PC-3 (cell line): ENCODE measurements around the gene PLRG1. TPM values are rescaled to one million over a fixed set of nuclear protein-coding genes. Genes with fewer than 3 reads are reported as not detected.

Experiments
- ATAC-seq: fragments of 200-7000 bp; cut with Tn5 transposase; 2 replicates; pipeline ENCODE4 v1.9.1; 2020; ENCODE audit warnings: mild to moderate bottlenecking, moderate library complexity
- BruUV-seq: library from RNA; stranded (reverse); fragments of 400-500 nt; replicated peaks from 2 replicates; lab custom pipeline; 2021; lab: Mats Ljungman, UMichigan
- CTCF ChIA-PET: fragments of 300-600 bp; sonication (Branson Sonifier 250); formaldehyde crosslinking; loops from one replicate; lab custom pipeline; 2022; ENCODE audit warnings: antibody characterized with exemption; lab: Charles Lee
- POLR2A ChIA-PET: fragments of 300-600 bp; sonication (Branson Sonifier 250); formaldehyde crosslinking; loops from one replicate; lab custom pipeline; 2022; ENCODE audit warnings: antibody characterized with exemption; ENCODE audit not compliant: unreplicated experiment; lab: Charles Lee
- DNase-seq: peaks from one replicate; pipeline ENCODE4 v3.0.0-alpha.2; 2015
- H2AFZ ChIP-seq: fragments of 300-600 bp; sonication (generic); 2 replicates; pipeline ENCODE4 v1.6.0; 2016; ENCODE audit warnings: antibody characterized with exemption, low read length
- H3F3A ChIP-seq: fragments of 300-600 bp; sonication (generic); one replicate; pipeline ENCODE4 v1.6.0; 2017; ENCODE audit warnings: antibody characterized with exemption, low read length, control low read depth, mild to moderate bottlenecking; ENCODE audit not compliant: unreplicated experiment
- H3K27ac ChIP-seq: fragments of 300-600 bp; sonication (generic); 2 replicates; pipeline ENCODE4 v1.5.1; 2016; ENCODE audit warnings: mild to moderate bottlenecking, low read length
- H3K27me3 ChIP-seq: fragments of 300-600 bp; sonication (generic); 2 replicates; pipeline ENCODE4 v1.6.1; 2016; ENCODE audit warnings: low read length, mixed read lengths
- H3K36me3 ChIP-seq: fragments of 300-600 bp; sonication (generic); 2 replicates; pipeline ENCODE4 v1.6.1; 2016; ENCODE audit warnings: low read depth, mixed run types, low read length, mixed read lengths
- H3K4me1 ChIP-seq: fragments of 300-600 bp; sonication (generic); 2 replicates; pipeline ENCODE4 v1.5.1; 2016; ENCODE audit warnings: low read length; ENCODE audit not compliant: insufficient read depth
- H3K4me2 ChIP-seq: fragments of 300-600 bp; sonication (generic); 2 replicates; pipeline ENCODE4 v1.6.0; 2016; ENCODE audit warnings: low read length
- H3K4me3 ChIP-seq: fragments of 300-600 bp; sonication (generic); 2 replicates; pipeline ENCODE4 v1.5.1; 2016; ENCODE audit warnings: mild to moderate bottlenecking, low read length, mixed read lengths
- H3K79me2 ChIP-seq: fragments of 300-600 bp; sonication (generic); 2 replicates; pipeline ENCODE4 v1.6.1; 2017; ENCODE audit warnings: low read length, mixed read lengths
- H3K9ac ChIP-seq: fragments of 300-600 bp; sonication (generic); 2 replicates; pipeline ENCODE4 v1.6.0; 2016; ENCODE audit warnings: mild to moderate bottlenecking, low read length
- H3K9me2 ChIP-seq: fragments of 300-600 bp; sonication (generic); replicated peaks from 2 replicates; pipeline ENCODE4 v1.6.1; 2016; ENCODE audit warnings: mixed run types, low read length, mixed read lengths
- H3K9me3 ChIP-seq: fragments of 300-600 bp; sonication (generic); 2 replicates; pipeline ENCODE4 v1.6.1; 2016; ENCODE audit warnings: low read length, mixed read lengths
- H4K20me1 ChIP-seq: fragments of 300-600 bp; sonication (generic); 2 replicates; pipeline ENCODE4 v1.6.1; 2016; ENCODE audit warnings: low read length, mixed read lengths
- EZH2 ChIP-seq: fragments of 300-600 bp; sonication (generic); IDR thresholded peaks from one replicate; pipeline ENCODE4 v1.6.1; 2017; ENCODE audit warnings: antibody characterized with exemption, mild to moderate bottlenecking, low read length; ENCODE audit not compliant: unreplicated experiment
- EZH2phosphoT487 ChIP-seq: fragments of 300-600 bp; sonication (generic); IDR thresholded peaks from 2 replicates; pipeline ENCODE4 v1.6.1; 2018; ENCODE audit warnings: mild to moderate bottlenecking, antibody characterized with exemption, low read length, borderline replicate concordance
- intact Hi-C: fragments of 100-400 bp; cut with micrococcal nuclease; formaldehyde crosslinking; loops from 2 replicates; pipeline ENCODE4 v1.9.0; 2023
- total RNA-seq: library from RNA; depleted of rRNA; stranded (reverse); fragments of >200 nt; gene quantifications from 2 replicates; pipeline ENCODE4 v1.2.3, GENCODE V29; 2014
- TF ChIP-seq, protein P1 (sequence below): fragments of 300-600 bp; sonication (generic); conservative IDR thresholded peaks from 2 replicates; pipeline ENCODE4 v1.5.1; 2017; ENCODE audit warnings: antibody characterized with exemption, low read depth, mild to moderate bottlenecking, low read length

The PLRG1 gene
- total RNA-seq, 1 experiment from 2014 or later = 51.7 TPM

DNA sequence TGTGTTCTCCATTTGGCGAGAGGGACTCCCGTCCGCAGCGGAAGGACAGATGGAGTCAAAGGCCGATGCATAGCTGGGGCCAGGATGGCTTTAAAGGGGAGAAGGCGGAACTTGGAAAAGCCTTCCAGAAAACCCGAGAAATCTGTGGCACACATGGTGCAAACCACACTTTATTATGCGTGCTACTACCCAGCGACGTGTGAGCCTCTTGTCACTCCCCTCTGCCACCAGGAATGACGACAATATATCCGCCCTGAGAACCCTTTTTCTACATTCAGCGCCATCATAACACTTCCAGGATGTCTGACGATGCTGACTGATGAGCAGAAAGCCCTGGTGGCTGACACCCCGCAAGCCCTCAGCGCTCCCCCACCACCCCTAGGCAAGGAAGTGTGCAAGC is 57.9 kb downstream of the PLRG1 start:
- Histone ChIP-seq H3K9me3 (no peaks in the 10 kb centered on the region), H3K4me3 (no peak overlapping the region), H2AFZ (no peak overlapping the region), H3K27me3 (peaks cover 14% of the 10 kb centered on the region), H3K9me2 (no peaks in the 10 kb centered on the region), H3K79me2 (no peaks in the 10 kb centered on the region), H3K36me3 (no peaks in the 10 kb centered on the region), H3K4me2 (peak overlapping the region; percentile 80), H3K27ac (no peak overlapping the region), H3K9ac (no peak overlapping the region), H3F3A (no peaks in the 10 kb centered on the region), H4K20me1 (no peaks in the 10 kb centered on the region), H3K4me1 (no peaks in the 10 kb centered on the region)
- CTCF ChIA-PET = no interaction called here
- POLR2A ChIA-PET = no interaction called here
- TF ChIP-seq, protein P1, sequence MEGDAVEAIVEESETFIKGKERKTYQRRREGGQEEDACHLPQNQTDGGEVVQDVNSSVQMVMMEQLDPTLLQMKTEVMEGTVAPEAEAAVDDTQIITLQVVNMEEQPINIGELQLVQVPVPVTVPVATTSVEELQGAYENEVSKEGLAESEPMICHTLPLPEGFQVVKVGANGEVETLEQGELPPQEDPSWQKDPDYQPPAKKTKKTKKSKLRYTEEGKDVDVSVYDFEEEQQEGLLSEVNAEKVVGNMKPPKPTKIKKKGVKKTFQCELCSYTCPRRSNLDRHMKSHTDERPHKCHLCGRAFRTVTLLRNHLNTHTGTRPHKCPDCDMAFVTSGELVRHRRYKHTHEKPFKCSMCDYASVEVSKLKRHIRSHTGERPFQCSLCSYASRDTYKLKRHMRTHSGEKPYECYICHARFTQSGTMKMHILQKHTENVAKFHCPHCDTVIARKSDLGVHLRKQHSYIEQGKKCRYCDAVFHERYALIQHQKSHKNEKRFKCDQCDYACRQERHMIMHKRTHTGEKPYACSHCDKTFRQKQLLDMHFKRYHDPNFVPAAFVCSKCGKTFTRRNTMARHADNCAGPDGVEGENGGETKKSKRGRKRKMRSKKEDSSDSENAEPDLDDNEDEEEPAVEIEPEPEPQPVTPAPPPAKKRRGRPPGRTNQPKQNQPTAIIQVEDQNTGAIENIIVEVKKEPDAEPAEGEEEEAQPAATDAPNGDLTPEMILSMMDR = no peak
- no peak for TF ChIP-seq EZH2
- no peak for TF ChIP-seq EZH2phosphoT487
- intact Hi-C loops = no loop called here
- DNase-seq = no peak
- ATAC-seq = no peak
- no TSS peak for BruUV-seq

DNA sequence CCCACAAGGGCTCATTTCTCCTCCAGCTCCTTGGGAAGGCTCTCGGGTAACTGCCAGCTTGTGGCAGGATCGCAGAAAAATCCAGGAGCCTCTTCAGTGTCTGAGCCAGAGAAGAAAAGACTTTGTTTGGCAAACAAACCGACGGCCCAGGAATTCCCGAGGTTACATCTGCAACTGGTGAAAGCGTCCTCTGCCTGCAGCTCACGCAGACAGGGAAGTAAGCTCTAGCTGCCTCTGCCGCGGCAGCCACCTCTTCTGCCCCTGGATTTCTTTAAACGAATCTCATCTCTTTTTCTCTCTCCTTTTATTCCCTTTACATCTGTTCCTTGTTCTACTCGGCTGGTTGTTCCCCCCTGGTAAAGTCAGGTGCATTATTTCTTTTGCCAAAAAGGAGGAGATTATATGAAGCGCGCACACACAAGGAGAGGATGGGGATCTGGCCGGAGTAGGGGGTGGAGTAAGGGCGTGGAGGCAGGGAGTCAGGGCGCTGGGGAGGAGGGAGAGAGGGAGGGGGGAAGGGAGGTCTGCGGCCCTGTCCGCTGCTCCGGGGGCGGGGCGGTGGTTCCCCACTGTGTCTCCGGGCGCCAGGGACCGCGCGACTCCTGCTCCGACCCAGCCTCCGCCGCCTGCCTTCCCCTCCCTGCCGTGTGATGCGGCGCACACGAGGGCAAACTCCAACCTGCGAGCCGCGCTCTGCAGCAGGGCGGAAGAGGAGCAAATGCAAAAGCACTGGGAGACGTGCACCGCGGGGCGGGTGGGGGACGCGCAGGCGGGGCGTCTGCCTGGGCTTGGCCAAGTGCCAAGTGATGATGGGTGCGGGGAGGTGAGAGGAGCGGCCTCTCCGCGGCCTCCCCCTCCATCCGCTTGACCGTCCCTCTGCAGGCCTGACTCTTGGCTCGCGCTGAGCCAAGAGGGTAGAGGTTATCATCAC is 58.6 kb downstream of the PLRG1 start, which contains the start of gene DCHS2:
TSS of gene DCHS2 (minus strand) at position 459 of the 931 bp plus-strand sequence. CDS start at position 15, 444 bp downstream.
- no peaks in the 10 kb centered on the region for H3F3A ChIP-seq
- no peaks in the 10 kb centered on the region for H3K9me2 ChIP-seq
- TF ChIP-seq EZH2 = no peak
- TF ChIP-seq, protein P1 = no peak
- no peak for TF ChIP-seq EZH2phosphoT487
- peaks cover 8% of the 10 kb centered on the region for H3K27me3 ChIP-seq
- DNase-seq = peak; percentile 13
- peak within 1 kb of the TSS; percentile 79 for H2AFZ ChIP-seq
- H3K4me2 ChIP-seq = peak within 1 kb of the TSS; percentile 80
- no peak within 1 kb of the TSS for H3K9ac ChIP-seq
- ChIA-PET CTCF (interaction anchor here (0.6 kb wide), 1 partner anchor 115 kb away, joined by 3 read pairs; no protein-coding TSS in a partner anchor), POLR2A (no interaction called here)
- no peak within 1 kb of the TSS for H3K27ac ChIP-seq
- no peaks in the 10 kb centered on the region for H3K9me3 ChIP-seq
- no peaks in the 10 kb centered on the region for H3K4me1 ChIP-seq
- ATAC-seq = peak; percentile 71
- H3K36me3 ChIP-seq = no peaks in the 10 kb centered on the region
- no peaks in the 10 kb centered on the region for H3K79me2 ChIP-seq
- BruUV-seq = no TSS peak
- peak within 1 kb of the TSS; percentile 58 for H3K4me3 ChIP-seq
- intact Hi-C loops = no loop called here
- no peaks in the 10 kb centered on the region for H4K20me1 ChIP-seq
